Measurements from ENCODE around the gene TRPM2.
"Not testable (repeated sequence)": the region's sequence is repeated elsewhere in the genome, so short reads cannot be mapped to it uniquely, and the experiment has no call there.

TRPM2 gene

GRCh38 chr21:44377201-44377921 is 23.9 kb downstream of the TRPM2 start:
- DNase-seq, result no peak

GRCh38 chr21:44377922-44378645 is 24.7 kb downstream of the TRPM2 start:
- no peak for DNase-seq

- no peak for DNase-seq
Measured at GRCh38 chr21:44378646-44379514, 25.5 kb downstream of the TRPM2 start.

DNA sequence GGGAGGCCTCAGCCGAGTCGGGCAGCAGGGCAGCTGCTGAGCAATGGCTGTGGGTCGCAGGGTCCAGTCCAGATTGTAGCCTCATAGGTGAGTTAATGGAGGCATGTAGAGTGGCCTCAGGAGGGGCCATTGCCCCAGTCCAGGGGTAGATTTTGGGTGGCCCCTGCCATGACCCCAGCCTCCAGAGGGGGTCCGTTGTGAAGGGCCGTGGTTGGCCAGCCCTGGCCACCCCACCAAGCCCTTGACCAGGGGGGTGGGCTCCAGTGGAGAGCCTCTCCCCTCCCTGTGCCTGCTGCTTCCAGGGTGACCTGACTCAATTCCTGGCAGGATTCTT is 26.1 kb downstream of the TRPM2 start:
- DNase-seq, result no peak

- no peak for DNase-seq
Measured at GRCh38 chr21:44379991-44380865, 26.8 kb downstream of the TRPM2 start.

GRCh38 chr21:44380876-44381275 is 27.5 kb downstream of the TRPM2 start:
- DNase-seq, result no peak

DNA sequence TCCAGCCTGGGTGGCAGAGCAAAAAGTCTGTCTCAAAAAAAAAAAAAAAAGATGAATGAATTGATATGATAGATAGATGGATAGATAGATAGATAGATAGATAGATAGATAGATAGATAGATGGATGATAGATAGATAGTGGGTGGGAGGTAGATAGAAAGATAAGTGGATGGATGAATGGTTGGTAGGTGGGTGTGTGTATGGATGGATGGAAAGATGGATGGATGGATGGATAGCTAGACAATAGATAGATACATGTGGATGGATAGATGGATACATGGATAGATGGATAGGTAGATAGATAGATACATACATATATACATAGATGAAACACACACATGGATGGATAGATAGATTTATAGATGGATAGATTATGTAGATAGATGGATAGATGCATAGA is 28.5 kb downstream of the TRPM2 start:
- no peak for DNase-seq

- DNase-seq, result no peak
Measured at GRCh38 chr21:44382536-44382935, 29.1 kb downstream of the TRPM2 start.

- DNase-seq, result no peak
Measured at GRCh38 chr21:44383216-44383615, 29.8 kb downstream of the TRPM2 start.

GRCh38 chr21:44384968-44385367 is 31.5 kb downstream of the TRPM2 start:
- DNase-seq, result no peak

DNA sequence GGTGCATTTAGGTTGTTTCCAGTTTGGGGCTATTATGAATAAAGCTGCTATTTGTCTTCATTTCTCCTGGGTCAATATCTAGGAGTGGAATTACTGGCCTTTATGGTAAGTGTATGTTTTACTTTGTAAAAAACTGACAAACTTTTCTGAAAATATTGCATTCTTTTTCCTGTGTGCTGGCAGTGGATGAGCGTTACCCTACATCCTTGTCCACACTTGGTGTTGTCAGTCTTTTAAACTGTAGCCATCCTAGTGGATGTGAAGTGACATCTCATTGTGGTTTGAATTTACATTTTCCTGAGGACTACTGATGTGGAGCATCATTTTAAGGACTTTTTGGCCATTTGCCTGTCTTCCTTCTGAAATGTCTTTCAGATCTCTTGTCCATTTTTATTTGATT is 35.9 kb downstream of the TRPM2 start:
- DNase-seq, result no peak

DNA sequence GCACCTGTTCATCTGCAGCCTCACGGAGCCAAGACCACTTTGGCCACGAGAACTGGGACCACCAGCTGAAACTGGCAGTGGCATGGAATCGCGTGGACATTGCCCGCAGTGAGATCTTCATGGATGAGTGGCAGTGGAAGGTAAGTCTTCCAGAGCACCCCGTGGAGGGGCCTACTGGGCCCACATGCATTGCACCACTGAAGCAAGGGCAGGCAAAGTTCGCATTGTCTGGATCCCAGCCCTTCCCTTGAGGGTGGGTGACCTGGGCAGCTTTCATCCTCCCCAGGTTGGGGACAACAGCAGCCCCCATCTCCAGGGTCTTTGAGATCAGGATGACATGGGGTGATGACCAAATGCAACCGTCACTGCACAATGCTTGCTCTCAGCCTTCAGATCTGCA is 37.5 kb downstream of the TRPM2 start:
- no peak for DNase-seq

DNA sequence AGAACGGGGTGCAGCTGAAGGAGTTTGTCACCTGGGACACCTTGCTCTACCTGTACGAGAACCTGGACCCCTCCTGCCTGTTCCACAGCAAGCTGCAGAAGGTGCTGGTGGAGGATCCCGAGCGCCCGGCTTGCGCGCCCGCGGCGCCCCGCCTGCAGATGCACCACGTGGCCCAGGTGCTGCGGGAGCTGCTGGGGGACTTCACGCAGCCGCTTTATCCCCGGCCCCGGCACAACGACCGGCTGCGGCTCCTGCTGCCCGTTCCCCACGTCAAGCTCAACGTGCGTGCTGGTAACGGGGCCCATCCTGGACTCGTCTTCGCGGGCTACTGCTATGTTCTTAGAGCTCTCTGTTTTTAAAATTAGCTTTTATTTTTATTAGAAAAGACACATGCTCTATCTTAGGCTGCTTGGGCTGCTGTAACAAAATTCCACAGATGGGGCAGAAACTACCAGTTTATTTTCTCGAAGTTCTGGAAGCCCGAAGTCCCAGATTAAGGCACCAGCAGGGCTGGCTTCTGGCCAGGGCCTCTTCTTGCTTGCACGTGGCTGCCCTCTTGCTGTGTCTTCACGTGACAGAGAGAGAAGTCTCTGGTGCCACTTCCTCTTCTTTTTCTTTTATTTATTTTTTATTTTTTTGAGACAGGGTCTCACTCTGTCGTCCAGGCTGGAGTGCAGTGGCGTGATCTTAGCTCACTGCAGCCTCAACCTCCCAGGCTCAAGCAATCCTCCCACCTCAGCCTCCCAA is 38.1 kb downstream of the TRPM2 start:
- no peak for DNase-seq

- DNase-seq, result no peak
Measured at GRCh38 chr21:44392185-44392584, 38.8 kb downstream of the TRPM2 start.

DNA sequence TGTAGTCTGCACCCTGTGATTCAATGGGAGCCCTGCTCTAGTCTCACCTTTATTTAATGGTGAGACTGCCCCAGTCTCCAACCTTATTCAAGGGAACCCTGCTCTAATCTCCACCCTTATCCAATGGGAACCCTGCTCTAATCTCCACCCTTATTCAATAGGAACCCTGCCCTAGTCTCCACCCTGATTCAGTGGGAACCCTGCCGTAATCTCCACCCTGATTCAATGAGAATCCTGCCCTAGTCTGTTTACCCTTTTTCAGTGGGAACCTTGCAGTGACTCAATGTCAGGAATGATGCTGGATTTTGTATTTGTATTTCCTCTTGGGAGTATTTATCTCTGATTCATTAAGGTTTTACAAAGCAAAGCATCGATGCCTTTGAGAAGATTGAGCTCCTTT is 39.5 kb downstream of the TRPM2 start:
- no peak for DNase-seq

- DNase-seq, result no peak
Measured at GRCh38 chr21:44394733-44395132, 41.3 kb downstream of the TRPM2 start.

- DNase-seq, result no peak
Measured at GRCh38 chr21:44395260-44395659, 41.8 kb downstream of the TRPM2 start.

DNA sequence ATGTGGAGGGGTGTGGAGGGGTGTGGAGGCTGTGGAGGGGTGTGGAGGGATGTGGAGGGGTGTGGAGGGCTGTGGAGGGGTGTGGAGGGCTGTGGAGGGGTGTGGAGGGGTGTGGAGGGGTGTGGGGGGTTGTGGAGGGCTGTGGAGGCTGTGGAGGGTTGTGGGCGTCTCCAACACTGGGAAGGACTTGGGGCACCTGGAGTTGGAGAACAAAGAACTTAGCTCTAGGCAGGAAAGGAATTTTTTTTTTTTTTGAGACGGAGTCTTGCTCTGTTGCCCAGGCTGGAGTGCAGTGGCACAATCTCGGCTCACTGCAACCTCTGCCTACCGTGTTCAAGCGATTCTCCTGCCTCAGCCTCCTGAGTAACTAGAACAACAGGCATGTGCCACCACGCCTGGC is 43.4 kb downstream of the TRPM2 start:
- DNase-seq, result not testable (repeated sequence)

DNA sequence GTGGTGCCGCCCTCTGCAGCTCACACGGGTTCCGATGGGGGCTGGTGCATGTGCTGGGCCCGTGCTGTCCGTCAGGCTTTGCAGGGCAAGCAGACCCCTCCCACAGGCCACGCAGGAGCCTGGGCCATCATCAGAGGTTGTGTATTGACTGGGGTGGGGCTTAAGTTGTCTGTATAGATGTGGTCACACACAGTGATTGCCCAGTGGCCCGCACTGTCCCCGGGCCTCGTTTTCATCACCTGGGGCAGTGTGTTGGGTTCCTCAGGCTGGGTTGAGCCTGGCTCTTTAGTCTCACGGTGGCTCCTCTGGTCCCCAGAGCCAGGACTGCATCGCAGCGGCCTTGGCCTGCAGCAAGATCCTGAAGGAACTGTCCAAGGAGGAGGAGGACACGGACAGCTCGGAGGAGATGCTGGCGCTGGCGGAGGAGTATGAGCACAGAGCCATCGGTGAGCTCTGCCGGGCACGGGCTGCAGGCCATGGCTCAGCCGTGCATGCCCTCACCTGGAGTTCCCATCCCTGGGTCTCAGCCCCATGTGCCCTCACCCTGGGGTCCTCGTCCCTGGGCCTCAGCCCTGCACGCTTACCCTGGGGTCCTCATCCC is 44.1 kb downstream of the TRPM2 start:
- DNase-seq, result no peak

GRCh38 chr21:44398499-44398898 is 45.1 kb downstream of the TRPM2 start:
- no peak for DNase-seq

DNA sequence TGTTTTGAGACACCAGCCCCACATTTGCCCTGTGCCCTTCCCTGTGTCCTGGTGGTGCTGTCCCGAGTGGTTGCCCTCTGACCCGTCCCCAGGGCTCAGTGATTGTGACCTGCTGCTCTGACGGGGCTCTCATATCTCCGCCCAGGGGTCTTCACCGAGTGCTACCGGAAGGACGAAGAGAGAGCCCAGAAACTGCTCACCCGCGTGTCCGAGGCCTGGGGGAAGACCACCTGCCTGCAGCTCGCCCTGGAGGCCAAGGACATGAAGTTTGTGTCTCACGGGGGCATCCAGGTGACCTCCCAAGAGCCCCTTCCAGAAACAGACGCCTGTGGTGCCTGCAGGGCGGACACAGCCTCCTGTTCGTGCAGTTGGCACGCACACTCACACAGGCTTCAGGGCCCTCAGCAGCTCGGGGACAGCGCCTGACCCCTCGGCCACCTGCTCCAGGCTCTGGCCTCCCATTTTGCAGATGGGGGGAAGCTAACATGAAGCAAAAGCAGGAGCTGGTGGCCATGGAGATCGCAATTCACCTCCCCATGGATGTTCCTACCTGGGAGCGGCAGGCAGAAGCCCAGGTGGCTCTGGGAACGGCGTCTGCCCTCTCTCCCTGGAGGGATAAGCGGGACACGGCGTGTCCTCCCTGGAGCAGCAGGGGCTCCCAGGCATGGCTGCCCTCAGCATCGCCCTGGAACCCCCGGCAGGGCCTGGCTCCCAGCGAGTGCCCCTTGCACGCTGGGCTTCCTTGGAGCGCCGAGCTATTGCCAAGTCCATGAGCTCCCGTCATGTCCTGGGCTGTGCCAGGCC is 45.9 kb downstream of the TRPM2 start:
- no peak for DNase-seq
